PFSK-1 (cell line): Measurements from ENCODE around the gene MT1A.

ENCODE experiments used
- POLR2AphosphoS5 ChIP-seq: IDR thresholded peaks from 2 replicates; pipeline ENCODE4 v1.6.1; 2012; ENCODE audit warnings: low read depth, mild to moderate bottlenecking, control low read depth, low read length, moderate library complexity
- REST ChIP-seq, 2 experiments: IDR thresholded peaks; 2 replicates each; pipeline versions ENCODE4 v1.6.1 to v1.8.0; 2011 to 2012; ENCODE audit warnings: low read depth in 2 of 2, low read length in 2 of 2, control low read depth in 1 of 2, inconsistent platforms in 1 of 2, mild to moderate bottlenecking in 1 of 2, moderate library complexity in 1 of 2; ENCODE audit not compliant: insufficient read depth in 1 of 2
- TAF1 ChIP-seq: IDR thresholded peaks from 2 replicates; pipeline ENCODE4 v1.6.1; 2012; ENCODE audit warnings: low read length, control low read depth, borderline replicate concordance; ENCODE audit not compliant: insufficient read depth

- no peak for TF ChIP-seq REST (IDR thresholded peaks at IDR 0.05; ENCODE audit: insufficient read depth in 1 of 2, low read depth in 2 of 2, low read length in 2 of 2)
- TF ChIP-seq POLR2AphosphoS5, result no peak
- no peak for TF ChIP-seq TAF1
These were observed 41.4 kb downstream of the MT1A start for GRCh38 chr16:56679818-56680217.
